BLaER1 treated with 17β-estradiol and CSF1 and Interleukin-3, amounts not matched to agents 10 nM and 100 nM (cell line): ENCODE results near the gene TNS4.
A peak's percentile ranks its signal among the peaks of the same experiment; 100 is the strongest.

Experiments
- H3K27ac ChIP-seq, 11 experiments: shearing (Covaris generic); formaldehyde crosslinking; 2 replicates each; pipeline ENCODE4 v1.8.1; 2022
- H3K27me3 ChIP-seq, 11 experiments: shearing (Covaris generic); formaldehyde crosslinking; 2 replicates each; pipeline ENCODE4 v1.8.1; 2022
- H3K36me3 ChIP-seq, 11 experiments: shearing (Covaris generic); formaldehyde crosslinking; 2 replicates each; pipeline ENCODE4 v1.8.1; 2022
- H3K4me1 ChIP-seq, 10 experiments: shearing (Covaris generic); formaldehyde crosslinking; 2 replicates each; pipeline ENCODE4 v1.8.1; 2022
- H3K4me2 ChIP-seq, 11 experiments: shearing (Covaris generic); formaldehyde crosslinking; 2 replicates each; pipeline ENCODE4 v1.8.1; 2022
- H3K4me3 ChIP-seq, 10 experiments: shearing (Covaris generic); formaldehyde crosslinking; 2 replicates each; pipeline ENCODE4 v1.8.1; 2022
- H3K9ac ChIP-seq, 11 experiments: shearing (Covaris generic); formaldehyde crosslinking; 2 replicates each; pipeline ENCODE4 v1.8.1; 2022
- H3K9me3 ChIP-seq, 11 experiments: shearing (Covaris generic); formaldehyde crosslinking; replicated peaks in 1 of 11; 2 replicates each; pipeline ENCODE4 v1.8.1; 2022
- H4K20me1 ChIP-seq, 11 experiments: shearing (Covaris generic); formaldehyde crosslinking; 2 replicates each; pipeline ENCODE4 v1.8.1; 2022
- Cebpa-rat ChIP-seq, 11 experiments: shearing (Covaris generic); IDR thresholded peaks; 2 replicates each; pipeline ENCODE4 v1.8.1; 2022

Gene TNS4

GRCh38 chr17:40503154-40503553 lies 1.7 kb upstream of the TNS4 start:
- Histone ChIP-seq H3K9me3 (no peaks in the 10 kb centered on the region), H4K20me1 (no peaks in the 10 kb centered on the region), H3K4me1 (peaks cover 6 to 56% (median 38%) of the 10 kb centered on the region in 10 experiments; a peak in 19 of 20 replicates), H3K9ac (no peak overlapping the region), H3K4me3 (no peak overlapping the region), H3K36me3 (no peaks in the 10 kb centered on the region), H3K27ac (no peak overlapping the region), H3K4me2 (peak overlapping the region in 7 of 11 experiments; percentile 25 to 73 (median 59); a peak in 12 of 22 replicates), H3K27me3 (peaks cover 0 to 17% (median 7%) of the 10 kb centered on the region in 11 experiments; a peak in 13 of 22 replicates)
- TF ChIP-seq Cebpa-rat (IDR thresholded peaks at IDR 0.05): no peak

GRCh38 chr17:40502716-40503115 lies 1.3 kb upstream of the TNS4 start:
- Histone ChIP-seq H3K27me3 (peaks cover 0 to 17% (median 7%) of the 10 kb centered on the region in 11 experiments; a peak in 13 of 22 replicates), H3K4me1 (peaks cover 6 to 60% (median 40%) of the 10 kb centered on the region in 10 experiments; a peak in 19 of 20 replicates), H3K4me2 (peak overlapping the region in 9 of 11 experiments; percentile 14 to 73 (median 53); a peak in 14 of 22 replicates), H3K27ac (peak overlapping the region in 1 of 11 experiments; percentile 33; a peak in 1 of 22 replicates), H3K9me3 (no peaks in the 10 kb centered on the region), H4K20me1 (no peaks in the 10 kb centered on the region), H3K9ac (no peak overlapping the region), H3K4me3 (no peak overlapping the region), H3K36me3 (no peaks in the 10 kb centered on the region)
- TF ChIP-seq Cebpa-rat (IDR thresholded peaks at IDR 0.05): no peak

- Histone ChIP-seq H3K36me3 (no peaks in the 10 kb centered on the region), H3K4me3 (no peak overlapping the region), H3K4me1 (peaks cover 6 to 56% (median 41%) of the 10 kb centered on the region in 10 experiments; a peak in 19 of 20 replicates), H3K9me3 (no peaks in the 10 kb centered on the region), H3K27me3 (peaks cover 0 to 17% (median 7%) of the 10 kb centered on the region in 11 experiments; a peak in 13 of 22 replicates), H4K20me1 (no peaks in the 10 kb centered on the region), H3K4me2 (no peak overlapping the region), H3K9ac (no peak overlapping the region), H3K27ac (no peak overlapping the region)
- TF ChIP-seq Cebpa-rat (IDR thresholded peaks at IDR 0.05): no peak
These were observed 714 bp downstream of the TNS4 start for GRCh38 chr17:40500709-40501108.

- no peak overlapping the region; a peak in 1 of 22 replicates for H3K9ac ChIP-seq
- peaks cover 6 to 53% (median 36%) of the 10 kb centered on the region in 10 experiments; a peak in 19 of 20 replicates for H3K4me1 ChIP-seq
- H3K27ac ChIP-seq: no peak overlapping the region
- H3K4me3 ChIP-seq: no peak overlapping the region
- H3K27me3 ChIP-seq: peaks cover 0 to 17% (median 7%) of the 10 kb centered on the region in 11 experiments; a peak in 13 of 22 replicates
- H3K4me2 ChIP-seq: peak overlapping the region in 9 of 11 experiments; percentile 52 to 74 (median 60); a peak in 15 of 22 replicates
- no peaks in the 10 kb centered on the region for H3K9me3 ChIP-seq
- H3K36me3 ChIP-seq: no peaks in the 10 kb centered on the region
- no peaks in the 10 kb centered on the region for H4K20me1 ChIP-seq
- no peak for TF ChIP-seq Cebpa-rat (IDR thresholded peaks at IDR 0.05)
These were observed 1.2 kb downstream of the TNS4 start for GRCh38 chr17:40500190-40500589.

GRCh38 chr17:40499551-40500189 lies 1.8 kb downstream of the TNS4 start:
- Histone ChIP-seq H3K4me1 (peaks cover 6 to 52% (median 36%) of the 10 kb centered on the region in 10 experiments; a peak in 19 of 20 replicates), H3K9me3 (no peaks in the 10 kb centered on the region), H3K27ac (no peak overlapping the region), H3K4me3 (no peak overlapping the region), H3K36me3 (no peaks in the 10 kb centered on the region), H3K4me2 (peak overlapping the region; percentile 52 to 74 (median 67)), H4K20me1 (no peaks in the 10 kb centered on the region), H3K9ac (no peak overlapping the region; a peak in 1 of 22 replicates), H3K27me3 (peaks cover 0 to 17% (median 7%) of the 10 kb centered on the region in 11 experiments; a peak in 13 of 22 replicates)
- no peak for TF ChIP-seq Cebpa-rat (IDR thresholded peaks at IDR 0.05)

GRCh38 chr17:40498281-40499084 lies 2.9 kb downstream of the TNS4 start:
- TF ChIP-seq Cebpa-rat (IDR thresholded peaks at IDR 0.05): no peak
- H3K4me3 ChIP-seq: no peak overlapping the region
- no peaks in the 10 kb centered on the region for H3K9me3 ChIP-seq
- peaks cover 6 to 52% (median 36%) of the 10 kb centered on the region in 10 experiments; a peak in 19 of 20 replicates for H3K4me1 ChIP-seq
- no peak overlapping the region for H3K27ac ChIP-seq
- H4K20me1 ChIP-seq: no peaks in the 10 kb centered on the region
- H3K36me3 ChIP-seq: no peaks in the 10 kb centered on the region
- no peak overlapping the region for H3K9ac ChIP-seq
- H3K4me2 ChIP-seq: peak overlapping the region in 8 of 11 experiments; percentile 18 to 74 (median 65); a peak in 12 of 22 replicates
- H3K27me3 ChIP-seq: peaks cover 0 to 17% (median 7%) of the 10 kb centered on the region in 11 experiments; a peak in 13 of 22 replicates

GRCh38 chr17:40497695-40498094 lies 3.7 kb downstream of the TNS4 start:
- Histone ChIP-seq H3K9ac (no peak overlapping the region), H3K4me1 (peaks cover 6 to 49% (median 31%) of the 10 kb centered on the region in 10 experiments; a peak in 19 of 20 replicates), H4K20me1 (no peaks in the 10 kb centered on the region), H3K36me3 (no peaks in the 10 kb centered on the region), H3K4me2 (peak overlapping the region in 6 of 11 experiments; percentile 18 to 74 (median 65); a peak in 8 of 22 replicates), H3K27me3 (peaks cover 0 to 17% (median 7%) of the 10 kb centered on the region in 11 experiments; a peak in 13 of 22 replicates), H3K4me3 (no peak overlapping the region), H3K9me3 (no peaks in the 10 kb centered on the region), H3K27ac (no peak overlapping the region)
- TF ChIP-seq Cebpa-rat (IDR thresholded peaks at IDR 0.05): no peak

- no peak for TF ChIP-seq Cebpa-rat (IDR thresholded peaks at IDR 0.05)
- no peak overlapping the region for H3K27ac ChIP-seq
- no peaks in the 10 kb centered on the region for H4K20me1 ChIP-seq
- no peaks in the 10 kb centered on the region for H3K9me3 ChIP-seq
- H3K9ac ChIP-seq: no peak overlapping the region
- no peak overlapping the region for H3K4me3 ChIP-seq
- H3K27me3 ChIP-seq: peaks cover 0 to 17% (median 7%) of the 10 kb centered on the region in 11 experiments; a peak in 13 of 22 replicates
- H3K4me1 ChIP-seq: peaks cover 6 to 40% (median 27%) of the 10 kb centered on the region in 10 experiments; a peak in 19 of 20 replicates
- H3K4me2 ChIP-seq: no peak overlapping the region
- no peaks in the 10 kb centered on the region for H3K36me3 ChIP-seq
These were observed 4.6 kb downstream of the TNS4 start for GRCh38 chr17:40496634-40497420.
